Fibroblast of lung (primary cell): ENCODE data around the gene PPP2R5D. TPM values are rescaled to one million over a fixed set of nuclear protein-coding genes. Genes with fewer than 3 reads are reported as not detected.

ENCODE experiments used
- DNase-seq, 2 donors: peaks; one replicate each; pipeline versions ENCODE4 v3.0.0 to v3.0.0-alpha.2; 2010; ENCODE audit warnings: low read depth in 2 of 2
- H2AFZ ChIP-seq: 2 replicates; pipeline ENCODE4 v1.5.1; 2012; ENCODE audit warnings: low read length, control low read depth, inconsistent platforms
- H3K27ac ChIP-seq: 2 replicates; pipeline ENCODE4 v1.5.1; 2011; ENCODE audit warnings: low read length, control low read depth; ENCODE audit not compliant: insufficient read depth
- H3K27me3 ChIP-seq: 2 replicates; pipeline ENCODE4 v1.5.1; 2011; ENCODE audit warnings: mild to moderate bottlenecking, low read length; ENCODE audit not compliant: control insufficient read depth, insufficient read depth
- H3K36me3 ChIP-seq: 2 replicates; pipeline ENCODE4 v1.5.1; 2011; ENCODE audit warnings: low read length; ENCODE audit not compliant: control insufficient read depth, insufficient read depth
- H3K4me1 ChIP-seq: 2 replicates; pipeline ENCODE4 v1.5.1; 2011; ENCODE audit warnings: low read length; ENCODE audit not compliant: control insufficient read depth, insufficient read depth; ENCODE audit errors: extremely low read depth
- H3K4me2 ChIP-seq: 2 replicates; pipeline ENCODE4 v1.5.1; 2011; ENCODE audit warnings: low read length, control low read depth; ENCODE audit not compliant: insufficient read depth; ENCODE audit errors: extremely low read depth
- H3K4me3 ChIP-seq, 4 experiments: fragments of 200-600 bp in 1 of 4; sonication (generic) in 1 of 4; replicated peaks in 1 of 4; 2 replicates each; pipeline ENCODE4 v1.5.1; 2011 to 2016; ENCODE audit warnings: low read length in 4 of 4, low read depth in 3 of 4, mild to moderate bottlenecking in 3 of 4, control low read depth in 2 of 4, inconsistent platforms in 1 of 4, mixed read lengths in 1 of 4; ENCODE audit not compliant: insufficient read depth in 1 of 4; ENCODE audit errors: control extremely low read depth in 1 of 4
- H3K79me2 ChIP-seq: 2 replicates; pipeline ENCODE4 v1.5.1; 2012; ENCODE audit warnings: mild to moderate bottlenecking, low read length, inconsistent platforms; ENCODE audit not compliant: control insufficient read depth, insufficient read depth
- H3K9ac ChIP-seq: 2 replicates; pipeline ENCODE4 v1.5.1; 2011; ENCODE audit warnings: mild to moderate bottlenecking, low read length, control low read depth; ENCODE audit not compliant: insufficient read depth
- H3K9me3 ChIP-seq: 2 replicates; pipeline ENCODE4 v1.5.1; 2012; ENCODE audit warnings: low read depth, low read length; ENCODE audit not compliant: control insufficient read depth, insufficient read depth
- H4K20me1 ChIP-seq: 2 replicates; pipeline ENCODE4 v1.5.1; 2011; ENCODE audit warnings: low read length; ENCODE audit not compliant: control insufficient read depth, insufficient read depth; ENCODE audit errors: extremely low read depth
- EZH2 ChIP-seq: IDR thresholded peaks from 2 replicates; pipeline ENCODE4 v1.5.1; 2012; ENCODE audit warnings: low read length, control low read depth, mild to moderate bottlenecking; ENCODE audit errors: missing control alignments
- polyA plus RNA-seq, 2 donors: library from polyadenylated mRNA; depleted of rRNA in 1 of 2; stranded (reverse) in 1 of 2; unstranded in 1 of 2; fragments of >200 nt; gene quantifications; 2 replicates each; pipeline ENCODE4 v1.2.1, GENCODE V29; 2011 to 2012; ENCODE audit warnings: missing spikeins in 1 of 2
- total RNA-seq: library from RNA; depleted of rRNA; stranded (reverse); fragments of >200 nt; gene quantifications from 2 replicates; pipeline ENCODE4 v1.2.1, GENCODE V29; 2014
- TF ChIP-seq, protein P1 (sequence below), 2 donors: IDR thresholded peaks in 1 of 2; conservative IDR thresholded peaks in 1 of 2; 1 replicate in 1 of 2; 2 replicates in 1 of 2; pipeline ENCODE4 v1.5.1; 2011 to 2012; ENCODE audit warnings: low read length in 2 of 2, control low read depth in 1 of 2, inconsistent platforms in 1 of 2, low read depth in 1 of 2, mild to moderate bottlenecking in 1 of 2

PPP2R5D gene
- total and polyA plus RNA-seq, 2 donors (not counting 1 experiment from before 2014, with no cell fraction given) = 27.1 to 39.3 TPM

DNA sequence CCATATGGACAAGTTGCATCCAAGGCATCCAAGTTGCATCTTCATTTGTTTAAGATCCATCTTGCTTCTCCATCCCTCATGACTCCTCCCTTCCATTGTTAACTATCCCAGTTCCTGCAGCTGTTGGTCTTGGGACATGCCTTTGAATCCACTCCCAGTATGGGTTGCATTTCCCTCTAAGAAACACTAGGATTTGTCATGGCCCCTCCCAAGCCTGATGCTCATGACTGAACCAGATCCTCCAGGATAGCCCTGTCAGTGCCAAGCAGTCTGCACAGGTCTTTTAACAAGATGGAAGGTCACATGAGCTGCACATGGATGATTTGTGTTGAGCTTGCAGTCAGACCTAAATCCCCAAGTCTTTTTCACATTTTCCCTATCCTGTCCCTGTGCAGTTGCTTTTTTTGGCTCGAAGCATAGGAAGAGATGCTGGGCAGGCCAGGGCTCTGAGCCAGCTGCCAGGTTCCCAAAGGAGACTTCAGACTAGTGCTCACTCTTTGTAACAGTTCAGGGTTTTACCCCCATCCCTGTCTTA, 4.2 kb downstream of the PPP2R5D start:
- DNase-seq = peak; percentile 28 to 32
- no peaks in the 10 kb centered on the region for H4K20me1 ChIP-seq
- H3K9me3 ChIP-seq = no peaks in the 10 kb centered on the region
- peaks cover 13% of the 10 kb centered on the region for H3K79me2 ChIP-seq
- H3K4me3 ChIP-seq = no peak overlapping the region
- H3K4me1 ChIP-seq = peaks cover 8% of the 10 kb centered on the region
- TF ChIP-seq EZH2 = no peak
- TF ChIP-seq, protein P1, sequence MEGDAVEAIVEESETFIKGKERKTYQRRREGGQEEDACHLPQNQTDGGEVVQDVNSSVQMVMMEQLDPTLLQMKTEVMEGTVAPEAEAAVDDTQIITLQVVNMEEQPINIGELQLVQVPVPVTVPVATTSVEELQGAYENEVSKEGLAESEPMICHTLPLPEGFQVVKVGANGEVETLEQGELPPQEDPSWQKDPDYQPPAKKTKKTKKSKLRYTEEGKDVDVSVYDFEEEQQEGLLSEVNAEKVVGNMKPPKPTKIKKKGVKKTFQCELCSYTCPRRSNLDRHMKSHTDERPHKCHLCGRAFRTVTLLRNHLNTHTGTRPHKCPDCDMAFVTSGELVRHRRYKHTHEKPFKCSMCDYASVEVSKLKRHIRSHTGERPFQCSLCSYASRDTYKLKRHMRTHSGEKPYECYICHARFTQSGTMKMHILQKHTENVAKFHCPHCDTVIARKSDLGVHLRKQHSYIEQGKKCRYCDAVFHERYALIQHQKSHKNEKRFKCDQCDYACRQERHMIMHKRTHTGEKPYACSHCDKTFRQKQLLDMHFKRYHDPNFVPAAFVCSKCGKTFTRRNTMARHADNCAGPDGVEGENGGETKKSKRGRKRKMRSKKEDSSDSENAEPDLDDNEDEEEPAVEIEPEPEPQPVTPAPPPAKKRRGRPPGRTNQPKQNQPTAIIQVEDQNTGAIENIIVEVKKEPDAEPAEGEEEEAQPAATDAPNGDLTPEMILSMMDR (conservative IDR thresholded peaks at IDR 0.05 in 1 of 2, IDR thresholded peaks at IDR 0.05 in 1 of 2; ENCODE audit: low read depth in 1 of 2, low read length in 2 of 2) = no peak
- H3K4me2 ChIP-seq = no peak overlapping the region
- H3K27ac ChIP-seq = no peak overlapping the region
- H2AFZ ChIP-seq = no peak overlapping the region
- no peaks in the 10 kb centered on the region for H3K27me3 ChIP-seq
- peaks cover 3% of the 10 kb centered on the region for H3K36me3 ChIP-seq
- no peak overlapping the region for H3K9ac ChIP-seq

DNA sequence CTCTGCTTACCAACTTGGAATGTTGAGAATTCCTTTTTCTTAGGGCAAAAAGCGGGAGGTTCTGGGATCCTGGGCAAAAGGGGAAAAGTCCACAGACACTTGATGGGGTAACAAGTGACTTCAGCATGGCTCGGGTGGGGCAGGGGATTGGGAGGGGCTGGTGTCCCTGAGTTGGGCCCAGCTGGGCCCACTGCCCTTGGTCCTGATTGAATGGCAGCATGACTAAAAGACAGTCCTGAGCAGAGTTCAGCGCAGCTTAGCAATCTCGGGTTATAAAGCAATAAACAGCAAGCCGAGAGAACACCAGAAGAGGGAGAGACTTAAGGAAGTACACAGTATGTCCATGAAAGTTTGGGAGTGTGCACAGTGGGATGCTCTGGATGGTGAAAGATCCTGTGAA, 5.6 kb downstream of the PPP2R5D start:
- no peak overlapping the region for H3K4me3 ChIP-seq
- TF ChIP-seq EZH2 = no peak
- TF ChIP-seq, protein P1 (conservative IDR thresholded peaks at IDR 0.05 in 1 of 2, IDR thresholded peaks at IDR 0.05 in 1 of 2; ENCODE audit: low read depth in 1 of 2, low read length in 2 of 2) = no peak
- H3K79me2 ChIP-seq = peaks cover 12% of the 10 kb centered on the region
- no peak overlapping the region for H3K27ac ChIP-seq
- H3K9ac ChIP-seq = no peak overlapping the region
- no peak for DNase-seq
- no peak overlapping the region for H3K4me2 ChIP-seq
- peaks cover 3% of the 10 kb centered on the region for H3K36me3 ChIP-seq
- no peak overlapping the region for H2AFZ ChIP-seq
- no peaks in the 10 kb centered on the region for H4K20me1 ChIP-seq
- no peaks in the 10 kb centered on the region for H3K9me3 ChIP-seq
- H3K4me1 ChIP-seq = peaks cover 8% of the 10 kb centered on the region
- H3K27me3 ChIP-seq = no peaks in the 10 kb centered on the region

DNA sequence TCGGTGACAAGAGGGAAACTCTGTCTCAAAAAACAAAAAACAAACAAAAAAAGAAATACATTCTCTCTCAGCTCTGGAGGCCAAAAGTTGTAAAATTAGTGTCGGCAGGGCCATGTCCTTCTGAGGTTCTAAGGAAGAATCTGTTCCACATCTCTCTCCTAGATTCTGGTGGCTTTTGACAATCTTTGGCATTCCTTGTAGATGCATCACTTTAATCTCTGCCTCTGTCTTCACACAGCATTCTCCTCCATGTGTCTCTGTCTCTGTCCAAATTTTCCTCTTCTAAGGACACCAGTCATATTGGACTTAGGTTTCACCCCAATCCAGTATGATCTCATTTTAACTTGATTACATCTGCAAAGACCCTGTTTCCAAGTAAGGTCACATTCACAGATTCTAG, 9.1 kb downstream of the PPP2R5D start:
- H3K9ac ChIP-seq = no peak overlapping the region
- no peak overlapping the region for H3K4me2 ChIP-seq
- no peaks in the 10 kb centered on the region for H3K79me2 ChIP-seq
- no peak overlapping the region for H3K4me3 ChIP-seq
- H3K9me3 ChIP-seq = no peaks in the 10 kb centered on the region
- no peak for DNase-seq
- H3K27me3 ChIP-seq = no peaks in the 10 kb centered on the region
- TF ChIP-seq, protein P1 (conservative IDR thresholded peaks at IDR 0.05 in 1 of 2, IDR thresholded peaks at IDR 0.05 in 1 of 2; ENCODE audit: low read depth in 1 of 2, low read length in 2 of 2) = no peak
- TF ChIP-seq EZH2 = no peak
- H3K36me3 ChIP-seq = no peaks in the 10 kb centered on the region
- H3K4me1 ChIP-seq = no peaks in the 10 kb centered on the region
- no peak overlapping the region for H2AFZ ChIP-seq
- no peaks in the 10 kb centered on the region for H4K20me1 ChIP-seq
- no peak overlapping the region for H3K27ac ChIP-seq
